Stomach (tissue), 4 donors: ENCODE data around the gene MNT.

Experiments
- CTCF ChIP-seq, 7 experiments: fragments of 450-650 bp in 4 of 7; fragments of 200-600 bp in 3 of 7; sonication (generic) in 3 of 7; IDR thresholded peaks; one replicate each; pipeline ENCODE4 v1.5.1; 2016 to 2019; ENCODE audit warnings: antibody characterized with exemption in 7 of 7, control low read depth in 2 of 7, mild to moderate bottlenecking in 1 of 7
- EP300 ChIP-seq: sonication (generic); formaldehyde crosslinking; IDR thresholded peaks from one replicate; pipeline ENCODE4 v1.6.1; 2017; ENCODE audit warnings: antibody characterized with exemption
- POLR2A ChIP-seq, 4 donors: fragments of 450-650 bp; IDR thresholded peaks; one replicate each; pipeline ENCODE4 v1.6.1; 2016; ENCODE audit warnings: antibody characterized with exemption in 4 of 4, control low read depth in 2 of 4, mild to moderate bottlenecking in 1 of 4, moderate library complexity in 1 of 4
- POLR2AphosphoS5 ChIP-seq, 3 donors: sonication (generic); formaldehyde crosslinking; IDR thresholded peaks; one replicate each; pipeline ENCODE4 v1.6.1; 2016; ENCODE audit warnings: antibody characterized with exemption in 3 of 3

DNA sequence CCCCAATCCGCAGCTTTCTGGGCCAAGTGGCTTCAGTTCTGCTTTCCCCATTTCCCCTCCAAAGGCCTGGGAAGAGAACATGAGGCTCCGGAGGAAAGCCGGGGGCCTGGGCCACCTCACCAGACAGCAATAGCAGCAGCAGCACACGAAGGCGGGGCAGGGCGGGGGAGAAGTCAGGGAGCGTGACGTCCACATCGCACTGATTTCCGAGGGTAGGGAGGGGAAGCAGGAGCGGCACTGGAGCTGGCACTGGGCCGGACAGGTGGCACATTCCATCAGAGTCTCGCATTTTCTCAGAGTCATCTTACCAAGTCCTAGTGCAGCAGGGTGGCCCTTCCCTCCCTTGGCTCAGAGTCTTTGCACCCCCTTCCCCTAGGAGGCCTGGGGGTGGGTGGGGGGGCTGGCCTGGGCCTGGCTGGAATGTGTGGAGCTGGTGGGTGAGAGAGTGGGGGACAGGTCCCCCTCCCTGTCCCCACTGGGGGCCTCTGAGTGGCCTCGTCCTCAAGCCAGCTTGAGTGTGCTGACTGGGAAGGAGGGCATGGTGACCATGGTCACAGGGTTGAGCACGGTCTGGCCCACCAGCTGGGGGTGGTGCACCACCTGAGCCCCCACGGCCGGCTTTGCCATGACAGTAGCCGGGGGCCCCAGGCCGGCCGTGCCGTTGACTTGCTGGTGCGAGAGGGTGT lies 14.3 kb downstream of the MNT start:
- TF ChIP-seq CTCF (IDR thresholded peaks at IDR 0.05), result no peak
- TF ChIP-seq POLR2A (IDR thresholded peaks at IDR 0.05), result no peak
- peak in 2 of 3 donors; percentile 15 to 34 for TF ChIP-seq POLR2AphosphoS5 (IDR thresholded peaks at IDR 0.05)
- TF ChIP-seq EP300, result no peak
